K562 (cell line): Measurements from ENCODE around the gene TTC31. TPM values are rescaled to one million over a fixed set of nuclear protein-coding genes. Genes with fewer than 3 reads are reported as not detected.
A peak's percentile ranks its signal among the peaks of the same experiment; 100 is the strongest.

Experiments used
- ASH1L ChIP-seq: fragments of 450-650 bp; IDR thresholded peaks from 2 replicates; pipeline ENCODE4 v1.6.1; 2018; ENCODE audit warnings: borderline replicate concordance, mild to moderate bottlenecking, low read depth; ENCODE audit not compliant: partially characterized antibody
- BRCA1 ChIP-seq, 2 experiments: fragments of 450-650 bp in 1 of 2; sonication (generic) in 1 of 2; formaldehyde crosslinking in 1 of 2; IDR thresholded peaks; 2 replicates each; pipeline versions ENCODE4 v1.5.0 to v1.6.1; 2017 to 2020; ENCODE audit warnings: mild to moderate bottlenecking in 1 of 2, missing genetic modification reagents in 1 of 2
- BRD4 ChIP-seq: fragments of 200-600 bp; sonication (generic); IDR thresholded peaks from 2 replicates; pipeline ENCODE4 v1.6.1; 2017; ENCODE audit warnings: inconsistent platforms
- CEBPB ChIP-seq: fragments of 450-650 bp; IDR thresholded peaks from 2 replicates; pipeline ENCODE4 v1.6.1; 2016; ENCODE audit warnings: missing genetic modification characterization, missing compliant biosample characterization
- CSDE1 ChIP-seq, 2 experiments: fragments of 450-650 bp; IDR thresholded peaks; 2 replicates each; pipeline ENCODE4 v1.6.1; 2016; ENCODE audit warnings: mild to moderate bottlenecking in 1 of 2
- DPF2 ChIP-seq: fragments of 450-650 bp; IDR thresholded peaks from 2 replicates; pipeline ENCODE4 v1.6.1; 2016
- ETV5 ChIP-seq: sonication (generic); formaldehyde crosslinking; IDR thresholded peaks from 2 replicates; pipeline ENCODE4 v1.4.0; 2020; ENCODE audit warnings: low read depth, mild to moderate bottlenecking, missing genetic modification reagents
- ETV6 ChIP-seq, 3 experiments: fragments of 150-350 bp in 1 of 3; sonication (generic) in 1 of 3; formaldehyde crosslinking in 1 of 3; IDR thresholded peaks; 2 replicates each; pipeline versions ENCODE4 v1.6.1 to v1.8.0; 2014 to 2022; ENCODE audit warnings: borderline replicate concordance in 2 of 3, low read depth in 2 of 3, antibody characterized with exemption in 1 of 3, low read length in 1 of 3, mild to moderate bottlenecking in 1 of 3, missing genetic modification reagents in 1 of 3
- HLTF ChIP-seq: fragments of 450-650 bp; IDR thresholded peaks from 2 replicates; pipeline ENCODE4 v1.6.1; 2016
- KDM2B ChIP-seq: fragments of 250-450 bp; sonication (Bioruptor Pico); IDR thresholded peaks from 2 replicates; pipeline ENCODE4 v1.8.0; 2021; ENCODE audit warnings: mild to moderate bottlenecking, moderate library complexity
- KLF16 ChIP-seq: IDR thresholded peaks from 2 replicates; pipeline ENCODE4 v1.6.1; 2016; ENCODE audit warnings: antibody characterized with exemption
- NRF1 ChIP-seq, 2 experiments: fragments of 450-650 bp; IDR thresholded peaks in 1 of 2; conservative IDR thresholded peaks in 1 of 2; 2 replicates each; pipeline ENCODE4 v1.6.1; 2014; ENCODE audit warnings: mild to moderate bottlenecking in 2 of 2
- PML ChIP-seq: IDR thresholded peaks from 2 replicates; pipeline ENCODE4 v1.6.1; 2012; ENCODE audit warnings: low read length, inconsistent platforms
- PTRF ChIP-seq: fragments of 450-650 bp; IDR thresholded peaks from 2 replicates; pipeline ENCODE4 v1.6.1; 2016; ENCODE audit warnings: mild to moderate bottlenecking, missing genetic modification characterization, missing compliant biosample characterization
- RBM14 ChIP-seq: fragments of 200-400 bp; formaldehyde crosslinking; IDR thresholded peaks from 2 replicates; pipeline ENCODE4 v1.6.1; 2018; ENCODE audit warnings: low read depth, mild to moderate bottlenecking, low read length, moderate library complexity, borderline replicate concordance; ENCODE audit not compliant: insufficient read depth
- SIX5 ChIP-seq, 2 experiments: IDR thresholded peaks; 2 replicates each; pipeline ENCODE4 v1.6.1; 2011; ENCODE audit warnings: low read length in 2 of 2, borderline replicate concordance in 1 of 2, low read depth in 1 of 2, mild to moderate bottlenecking in 1 of 2, moderate library complexity in 1 of 2; ENCODE audit not compliant: insufficient read depth in 1 of 2
- ZC3H4 ChIP-seq: sonication (generic); formaldehyde crosslinking; IDR thresholded peaks from 2 replicates; pipeline ENCODE4 v1.9.0; 2021; ENCODE audit warnings: missing genetic modification reagents, borderline replicate concordance
- polyA plus RNA-seq, 8 experiments: library from polyadenylated mRNA; depleted of rRNA in 4 of 8; stranded (reverse) in 5 of 8; unstranded in 3 of 8; fragments of >200 nt; fragmentation: Nextera tagmentation in 2 of 8; fragmentation: Illumina TruSeq in 1 of 8; extraction: Ambion mirVana in 2 of 8; extraction: Trizol in 1 of 8; gene quantifications; 2 replicates each; pipeline versions ENCODE4 v1.2.1 to v1.2.3, GENCODE V29; 2011 to 2014; ENCODE audit warnings: inconsistent platforms in 1 of 8, missing spikeins in 1 of 8
- total RNA-seq, 7 experiments: library from RNA; depleted of rRNA in 6 of 7; stranded (reverse); fragments of >200 nt in 6 of 7; fragmentation: Illumina TruSeq in 2 of 7; extraction: Trizol in 2 of 7; gene quantifications; 2 replicates each; pipeline versions ENCODE4 v1.2.1 to v1.2.3, GENCODE V29; 2011 to 2021; ENCODE audit warnings: low replicate concordance in 1 of 7
- TF ChIP-seq, protein P1 (sequence below): fragments of 450-650 bp; IDR thresholded peaks from 2 replicates; pipeline ENCODE4 v1.6.1; 2017; ENCODE audit warnings: mild to moderate bottlenecking, moderate library complexity
- TF ChIP-seq, protein P2 (sequence below): fragments of 250-450 bp; sonication (Bioruptor Pico); IDR thresholded peaks from 2 replicates; pipeline ENCODE4 v1.4.0; 2020; ENCODE audit warnings: borderline replicate concordance
- TF ChIP-seq, protein P3 (sequence below): sonication (generic); formaldehyde crosslinking; IDR thresholded peaks from 2 replicates; pipeline ENCODE4 v1.8.0; 2023; ENCODE audit warnings: mild to moderate bottlenecking, missing genetic modification reagents
- TF ChIP-seq, protein P4 (sequence below): fragments of 200-800 bp; sonication (Bioruptor generic); IDR thresholded peaks from 2 replicates; pipeline ENCODE4 v1.6.1; 2017; ENCODE audit warnings: missing genetic modification characterization, missing compliant biosample characterization

The TTC31 gene
- total and polyA plus RNA-seq, 9 of the 15 experiments (the other 6 are each of a cell fraction or from before 2014, with no cell fraction given) = 4.7 to 30.5 (median 15.9) TPM

DNA sequence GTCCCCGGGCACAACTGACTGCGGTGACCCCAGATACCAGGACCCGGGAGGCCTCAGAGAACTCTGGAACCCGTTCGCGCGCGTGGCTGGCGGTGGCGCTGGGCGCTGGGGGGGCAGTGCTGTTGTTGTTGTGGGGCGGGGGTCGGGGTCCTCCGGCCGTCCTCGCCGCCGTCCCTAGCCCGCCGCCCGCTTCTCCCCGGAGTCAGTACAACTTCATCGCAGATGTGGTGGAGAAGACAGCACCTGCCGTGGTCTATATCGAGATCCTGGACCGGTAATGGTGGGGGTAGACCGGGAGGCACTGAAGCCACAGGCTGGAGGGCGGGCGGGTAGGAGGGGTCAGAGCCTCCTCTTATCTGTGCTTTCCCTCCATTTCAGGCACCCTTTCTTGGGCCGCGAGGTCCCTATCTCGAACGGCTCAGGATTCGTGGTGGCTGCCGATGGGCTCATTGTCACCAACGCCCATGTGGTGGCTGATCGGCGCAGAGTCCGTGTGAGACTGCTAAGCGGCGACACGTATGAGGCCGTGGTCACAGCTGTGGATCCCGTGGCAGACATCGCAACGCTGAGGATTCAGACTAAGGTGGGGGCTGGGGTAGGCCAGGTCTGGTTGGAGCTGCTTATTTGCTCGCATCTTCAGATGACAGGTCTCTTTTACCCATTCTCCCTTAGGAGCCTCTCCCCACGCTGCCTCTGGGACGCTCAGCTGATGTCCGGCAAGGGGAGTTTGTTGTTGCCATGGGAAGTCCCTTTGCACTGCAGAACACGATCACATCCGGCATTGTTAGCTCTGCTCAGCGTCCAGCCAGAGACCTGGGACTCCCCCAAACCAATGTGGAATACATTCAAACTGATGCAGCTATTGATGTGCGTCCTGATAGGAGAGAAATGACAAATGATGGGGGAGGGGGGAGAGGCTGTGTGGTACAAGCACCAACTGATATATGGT is 47.6 kb downstream of the TTC31 start (continued):
- TF ChIP-seq, protein P1, sequence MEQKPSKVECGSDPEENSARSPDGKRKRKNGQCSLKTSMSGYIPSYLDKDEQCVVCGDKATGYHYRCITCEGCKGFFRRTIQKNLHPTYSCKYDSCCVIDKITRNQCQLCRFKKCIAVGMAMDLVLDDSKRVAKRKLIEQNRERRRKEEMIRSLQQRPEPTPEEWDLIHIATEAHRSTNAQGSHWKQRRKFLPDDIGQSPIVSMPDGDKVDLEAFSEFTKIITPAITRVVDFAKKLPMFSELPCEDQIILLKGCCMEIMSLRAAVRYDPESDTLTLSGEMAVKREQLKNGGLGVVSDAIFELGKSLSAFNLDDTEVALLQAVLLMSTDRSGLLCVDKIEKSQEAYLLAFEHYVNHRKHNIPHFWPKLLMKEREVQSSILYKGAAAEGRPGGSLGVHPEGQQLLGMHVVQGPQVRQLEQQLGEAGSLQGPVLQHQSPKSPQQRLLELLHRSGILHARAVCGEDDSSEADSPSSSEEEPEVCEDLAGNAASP = no peak
- TF ChIP-seq PTRF (tag) (no peak), KDM2B (CRISPR knock-in tag) (no peak), HLTF (no peak), RBM14 (no peak), CSDE1 (IDR thresholded peaks at IDR 0.05) (no peak), ETV5 (CRISPR knock-in tag) (no peak; the same call in 1 of the 2 replicates), BRD4 (no peak), DPF2 (peak; percentile 80), ZC3H4 (no peak), ETV6 (IDR thresholded peaks at IDR 0.05; ENCODE audit: borderline replicate concordance in 1 of 2, low read depth in 2 of 2, low read length in 1 of 2) (no peak), ETV6 (CRISPR knock-in tag; IDR thresholded peaks at IDR 0.05; ENCODE audit: borderline replicate concordance) (no peak), KLF16 (peak; percentile 72), NRF1 (conservative IDR thresholded peaks at IDR 0.05 in 1 of 2, IDR thresholded peaks at IDR 0.05 in 1 of 2) (no peak), BRCA1 (IDR thresholded peaks at IDR 0.05) (no peak), BRCA1 (CRISPR knock-in tag; IDR thresholded peaks at IDR 0.05) (no peak), ASH1L (no peak), PML (no peak; the same call in 1 of the 2 replicates), SIX5 (IDR thresholded peaks at IDR 0.05; ENCODE audit: borderline replicate concordance in 1 of 2, insufficient read depth in 1 of 2, low read depth in 1 of 2, low read length in 2 of 2) (no peak), CEBPB (tag) (no peak)
- TF ChIP-seq, protein P2, sequence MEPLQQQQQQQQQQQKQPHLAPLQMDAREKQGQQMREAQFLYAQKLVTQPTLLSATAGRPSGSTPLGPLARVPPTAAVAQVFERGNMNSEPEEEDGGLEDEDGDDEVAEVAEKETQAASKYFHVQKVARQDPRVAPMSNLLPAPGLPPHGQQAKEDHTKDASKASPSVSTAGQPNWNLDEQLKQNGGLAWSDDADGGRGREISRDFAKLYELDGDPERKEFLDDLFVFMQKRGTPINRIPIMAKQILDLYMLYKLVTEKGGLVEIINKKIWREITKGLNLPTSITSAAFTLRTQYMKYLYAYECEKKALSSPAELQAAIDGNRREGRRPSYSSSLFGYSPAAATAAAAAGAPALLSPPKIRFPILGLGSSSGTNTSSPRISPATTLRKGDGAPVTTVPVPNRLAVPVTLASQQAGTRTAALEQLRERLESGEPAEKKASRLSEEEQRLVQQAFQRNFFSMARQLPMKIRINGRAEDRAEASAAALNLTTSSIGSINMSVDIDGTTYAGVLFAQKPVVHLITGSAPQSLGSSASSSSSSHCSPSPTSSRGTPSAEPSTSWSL (CRISPR knock-in tag) = no peak
- TF ChIP-seq, protein P3, sequence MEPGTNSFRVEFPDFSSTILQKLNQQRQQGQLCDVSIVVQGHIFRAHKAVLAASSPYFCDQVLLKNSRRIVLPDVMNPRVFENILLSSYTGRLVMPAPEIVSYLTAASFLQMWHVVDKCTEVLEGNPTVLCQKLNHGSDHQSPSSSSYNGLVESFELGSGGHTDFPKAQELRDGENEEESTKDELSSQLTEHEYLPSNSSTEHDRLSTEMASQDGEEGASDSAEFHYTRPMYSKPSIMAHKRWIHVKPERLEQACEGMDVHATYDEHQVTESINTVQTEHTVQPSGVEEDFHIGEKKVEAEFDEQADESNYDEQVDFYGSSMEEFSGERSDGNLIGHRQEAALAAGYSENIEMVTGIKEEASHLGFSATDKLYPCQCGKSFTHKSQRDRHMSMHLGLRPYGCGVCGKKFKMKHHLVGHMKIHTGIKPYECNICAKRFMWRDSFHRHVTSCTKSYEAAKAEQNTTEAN = no peak
- TF ChIP-seq, protein P4, sequence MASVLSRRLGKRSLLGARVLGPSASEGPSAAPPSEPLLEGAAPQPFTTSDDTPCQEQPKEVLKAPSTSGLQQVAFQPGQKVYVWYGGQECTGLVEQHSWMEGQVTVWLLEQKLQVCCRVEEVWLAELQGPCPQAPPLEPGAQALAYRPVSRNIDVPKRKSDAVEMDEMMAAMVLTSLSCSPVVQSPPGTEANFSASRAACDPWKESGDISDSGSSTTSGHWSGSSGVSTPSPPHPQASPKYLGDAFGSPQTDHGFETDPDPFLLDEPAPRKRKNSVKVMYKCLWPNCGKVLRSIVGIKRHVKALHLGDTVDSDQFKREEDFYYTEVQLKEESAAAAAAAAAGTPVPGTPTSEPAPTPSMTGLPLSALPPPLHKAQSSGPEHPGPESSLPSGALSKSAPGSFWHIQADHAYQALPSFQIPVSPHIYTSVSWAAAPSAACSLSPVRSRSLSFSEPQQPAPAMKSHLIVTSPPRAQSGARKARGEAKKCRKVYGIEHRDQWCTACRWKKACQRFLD (CRISPR knock-in tag) = no peak
